GM19238 (cell line): Measurements from ENCODE around the gene C12orf56.

Experiments
- DNase-seq: peaks from one replicate; pipeline ENCODE4 v3.0.0; 2011; ENCODE audit warnings: low spot score; ENCODE audit not compliant: insufficient read length

The C12orf56 gene

DNA sequence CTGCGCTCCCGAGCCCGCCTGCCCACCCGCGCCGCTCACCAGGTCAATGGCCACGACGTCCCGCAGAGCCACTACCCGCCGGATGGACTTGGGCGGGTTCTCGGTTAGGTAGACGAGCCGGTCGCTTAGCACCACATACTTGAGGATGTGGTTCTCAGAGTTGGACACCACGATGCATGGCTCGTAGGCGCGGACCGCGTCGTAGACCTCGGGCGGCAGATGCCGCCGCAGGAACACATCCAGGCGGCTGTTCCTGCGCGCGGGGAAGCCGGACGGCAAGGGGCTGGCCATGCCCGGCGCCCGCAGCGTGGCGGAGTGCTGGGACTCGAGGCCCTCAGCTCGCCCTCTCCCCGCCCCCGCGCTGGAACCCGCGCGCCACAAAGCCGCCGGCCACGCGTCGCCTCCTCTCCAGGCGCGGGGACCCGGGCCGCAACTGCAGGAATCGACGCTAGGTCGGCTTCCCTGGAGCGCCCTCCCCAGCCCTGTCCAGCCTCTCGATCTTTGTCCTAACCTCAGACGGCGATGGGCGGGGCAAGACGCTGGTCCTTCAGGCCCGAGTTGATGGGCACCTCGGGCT is at the start of gene C12orf56:
Gene C12orf56, minus strand, starts transcription at position 484 of the 577 bp plus-strand sequence. Its CDS starts 193 bp downstream, at position 291.
- no peak for DNase-seq

GRCh38 chr12:64440100-64440499 is 49.5 kb upstream of the C12orf56 start:
- no peak for DNase-seq

- DNase-seq: no peak
Measured at GRCh38 chr12:64433915-64434314, 43.4 kb upstream of the C12orf56 start.

DNA sequence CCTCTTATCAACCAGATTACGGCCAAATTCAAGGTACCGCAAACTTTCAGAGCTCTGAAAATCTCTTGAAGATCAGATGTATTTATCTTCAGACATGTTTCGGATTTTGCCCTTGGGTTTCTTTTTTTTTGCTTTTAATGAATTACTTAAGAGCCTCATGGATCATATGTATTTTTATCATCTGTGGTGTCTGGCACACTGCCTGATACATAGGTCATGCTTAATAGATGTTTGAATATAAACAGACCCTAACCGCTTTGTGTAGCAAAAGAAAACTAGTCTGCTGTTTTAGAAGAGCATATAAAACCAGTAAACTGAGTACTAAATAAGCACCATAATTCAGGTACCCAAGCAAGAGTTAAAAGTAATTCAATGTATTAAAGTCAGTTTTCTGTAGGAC is 41.2 kb upstream of the C12orf56 start:
- no peak for DNase-seq

DNA sequence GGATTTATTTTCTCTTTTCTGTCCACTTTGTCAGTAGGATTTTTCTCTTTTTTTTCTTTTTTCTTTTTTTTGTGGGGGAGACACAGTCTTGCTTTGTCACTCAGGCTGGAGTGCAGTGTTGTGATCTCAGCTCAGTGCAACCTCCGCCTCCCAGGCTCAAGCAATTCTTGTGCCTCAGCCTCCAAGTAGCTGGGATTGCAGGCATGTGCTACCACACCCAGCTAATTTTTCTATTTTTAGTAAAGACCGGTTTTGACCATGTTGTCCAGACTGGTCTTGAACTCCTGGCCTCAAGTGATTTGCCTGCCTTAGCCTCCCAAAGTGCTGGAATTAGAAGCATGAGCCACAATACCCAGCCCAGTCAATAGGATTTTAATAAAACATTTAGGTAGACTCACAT is 40.3 kb upstream of the C12orf56 start:
- DNase-seq: no peak

- no peak for DNase-seq
Measured at GRCh38 chr12:64428956-64429355, 38.4 kb upstream of the C12orf56 start.

DNA sequence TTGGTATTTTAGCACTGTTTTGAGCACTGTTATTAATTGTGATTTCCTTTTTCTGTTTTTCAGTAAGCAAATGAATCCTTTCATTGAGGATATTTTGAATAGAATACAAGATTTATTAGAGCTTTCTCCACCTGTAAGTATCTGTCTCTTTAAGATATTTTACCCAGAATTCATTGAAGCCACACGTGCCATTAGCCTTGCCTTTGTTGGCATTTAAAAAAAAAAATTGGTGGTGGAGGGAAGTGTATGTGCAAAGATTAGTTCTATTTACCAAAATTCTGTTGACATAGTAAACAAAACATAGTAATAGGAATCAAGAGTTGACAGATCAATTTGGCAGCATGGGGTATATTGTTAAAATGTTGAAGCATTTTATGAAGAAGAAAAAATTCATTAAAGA is 37.4 kb upstream of the C12orf56 start:
- no peak for DNase-seq

DNA sequence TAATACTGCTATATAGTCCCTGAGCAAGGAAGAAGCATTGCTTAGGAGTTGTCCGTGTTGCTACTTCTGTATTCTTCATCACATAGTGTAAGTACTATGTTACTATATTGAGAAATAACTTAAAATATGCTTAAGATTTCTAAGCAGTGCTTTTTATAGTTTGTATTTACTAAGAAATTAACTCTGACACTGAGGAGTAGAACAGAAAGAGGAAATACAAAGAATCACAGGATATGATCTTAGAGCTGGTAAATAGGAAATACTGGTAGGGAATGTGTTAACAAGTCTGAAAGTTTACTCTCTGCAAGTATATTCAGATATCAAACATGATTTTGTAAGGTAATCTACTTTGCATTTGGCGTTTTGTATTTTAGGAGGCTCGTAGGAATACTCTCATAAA is 29.1 kb upstream of the C12orf56 start:
- DNase-seq: no peak

GRCh38 chr12:64418209-64418608 is 27.7 kb upstream of the C12orf56 start:
- no peak for DNase-seq

GRCh38 chr12:64413884-64414283 is 23.3 kb upstream of the C12orf56 start:
- no peak for DNase-seq

GRCh38 chr12:64412459-64412858 is 21.9 kb upstream of the C12orf56 start:
- DNase-seq: no peak

DNA sequence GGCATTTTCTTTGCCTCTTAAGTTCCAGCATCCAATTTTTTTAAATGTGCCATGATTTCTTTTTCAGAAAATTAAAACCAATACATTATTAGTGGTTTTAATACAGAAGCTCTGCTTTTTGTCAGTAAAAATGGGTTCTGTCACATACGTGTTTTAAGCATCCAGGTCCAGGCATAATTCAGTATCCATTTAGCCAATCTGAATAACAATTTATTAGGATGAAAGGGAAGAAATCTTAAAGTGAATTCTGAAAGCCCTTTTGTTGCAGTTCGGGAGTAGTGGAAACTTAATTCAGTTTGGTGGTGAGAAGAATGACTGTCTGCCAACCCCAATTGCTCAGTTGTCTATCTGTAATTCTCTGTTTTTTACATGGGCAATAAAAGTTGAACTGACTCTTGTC is 20.9 kb upstream of the C12orf56 start:
- DNase-seq: no peak

DNA sequence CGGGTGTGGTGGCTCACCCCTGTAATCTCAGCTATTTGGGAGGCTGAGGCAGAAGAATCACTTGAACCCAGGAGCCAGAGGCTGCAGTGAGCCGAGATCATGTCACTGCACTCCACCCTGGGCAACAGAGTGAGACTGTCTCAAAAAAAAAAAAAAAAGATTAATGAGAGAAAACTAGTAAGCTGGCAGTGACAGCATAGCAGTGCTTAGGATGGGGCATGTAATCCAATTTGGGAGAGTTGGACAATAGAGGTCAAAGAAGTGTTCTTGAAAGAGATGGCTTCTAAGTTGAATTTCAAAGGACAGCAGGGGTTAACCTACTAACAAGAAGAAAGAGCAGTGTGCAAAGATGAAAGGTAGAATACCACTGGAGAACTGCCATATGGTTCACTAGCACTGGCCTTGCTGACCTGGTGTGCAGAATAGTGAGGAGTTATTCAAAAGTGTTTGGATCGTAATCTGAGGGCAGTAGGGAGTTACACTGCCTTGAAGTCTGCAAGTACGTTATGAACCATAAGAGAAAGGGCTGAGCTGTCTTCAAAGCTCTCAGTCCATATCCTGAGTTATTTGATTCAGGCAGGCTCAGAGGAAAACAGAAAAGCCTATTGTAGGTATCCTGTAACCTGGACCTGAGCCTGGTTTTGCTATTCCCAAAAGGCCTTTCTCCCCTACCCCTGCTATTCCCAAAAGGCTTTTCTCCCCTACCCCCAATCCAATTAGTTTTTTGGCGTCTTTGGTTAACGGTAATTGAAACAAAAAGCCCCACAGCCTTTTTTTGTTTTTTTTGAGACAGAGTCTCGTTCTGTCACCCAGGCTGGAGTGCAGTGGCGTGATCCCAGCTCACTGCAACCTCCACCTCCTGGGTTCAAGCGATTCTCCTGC is 17.0 kb upstream of the C12orf56 start:
- no peak for DNase-seq

GRCh38 chr12:64404470-64405256 is 14.1 kb upstream of the C12orf56 start:
- peak; percentile 42 for DNase-seq

GRCh38 chr12:64403707-64404469 is 13.3 kb upstream of the C12orf56 start, which contains the start of gene XPOT:
XPOT (plus strand) TSS chr12:64404392; CDS start chr12:64410036, 5,644 bp downstream.
- DNase-seq: peak; percentile 94

DNA sequence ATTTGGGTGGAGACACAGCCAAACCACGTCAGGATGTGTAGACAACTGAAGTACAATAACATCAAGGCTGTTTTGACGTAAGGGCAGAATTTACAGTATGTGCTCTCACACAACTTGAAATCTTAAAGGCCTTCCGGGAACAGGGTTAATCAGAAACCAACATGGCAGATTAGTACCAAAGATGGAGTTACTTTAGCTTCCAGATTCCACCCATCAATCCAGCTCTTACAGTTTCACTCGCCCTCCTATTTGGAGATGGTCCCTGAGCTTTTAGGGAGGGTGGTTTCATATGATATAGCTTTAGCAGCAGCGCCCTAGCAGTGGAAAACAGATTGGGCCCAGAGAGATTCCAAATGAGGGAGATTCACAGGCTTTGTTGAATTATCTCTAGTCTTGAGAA is 11.6 kb upstream of the C12orf56 start:
- no peak for DNase-seq

DNA sequence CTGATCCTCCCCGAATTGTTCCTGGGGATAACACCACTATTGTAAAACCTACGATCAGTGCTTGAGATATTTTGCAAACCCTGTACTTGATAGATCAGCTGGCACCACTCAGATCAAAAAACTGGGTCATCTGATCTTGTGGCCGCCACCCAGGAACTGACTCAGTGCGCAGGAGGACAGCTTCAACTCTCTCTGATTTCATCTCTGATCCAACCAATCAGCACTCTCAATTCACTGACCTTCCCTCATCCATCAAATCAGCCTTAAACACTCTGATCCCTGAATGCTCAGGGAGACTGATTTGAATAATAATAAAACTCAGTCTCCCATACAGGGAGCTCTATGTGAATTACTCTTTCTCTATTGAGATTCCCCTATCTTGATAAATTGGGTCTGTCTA is 9.5 kb upstream of the C12orf56 start:
- DNase-seq: no peak

DNA sequence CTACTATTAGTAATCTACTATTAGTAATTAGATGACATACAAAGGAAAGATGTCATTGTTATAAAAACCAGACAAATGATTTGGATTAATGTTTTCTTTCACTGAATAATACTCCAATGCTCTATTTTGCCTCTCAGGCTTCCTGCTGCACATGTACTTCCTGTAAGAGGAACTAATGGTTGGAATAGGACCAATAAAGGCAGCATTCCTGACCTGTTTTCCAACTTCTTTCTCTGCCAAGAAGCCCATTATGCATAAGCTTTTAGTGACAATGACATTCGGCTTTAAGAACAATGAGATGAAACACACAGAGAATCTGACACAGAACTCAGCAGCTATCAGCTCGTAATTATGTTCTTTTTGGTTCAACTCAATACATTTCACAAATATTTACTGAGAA is 5.2 kb upstream of the C12orf56 start:
- DNase-seq: no peak

DNA sequence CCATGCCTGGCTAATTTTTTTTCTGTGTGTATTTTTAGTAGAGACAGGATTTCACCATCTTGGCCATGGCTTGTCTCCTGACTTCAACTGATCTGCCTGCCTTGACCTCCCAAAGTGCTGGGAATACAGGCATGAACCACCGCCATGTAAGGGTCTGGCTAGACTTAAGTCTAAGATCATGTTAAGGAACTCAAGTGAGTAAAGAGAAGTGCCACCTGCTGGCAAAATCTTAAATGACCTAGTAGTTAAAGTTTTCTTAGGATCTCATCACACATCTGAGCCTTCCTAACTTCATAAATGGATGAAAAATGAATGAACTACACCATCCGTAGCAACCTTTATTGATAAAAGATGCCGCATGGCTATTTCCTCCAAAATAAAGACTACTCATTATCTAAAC is 1.7 kb upstream of the C12orf56 start:
- no peak for DNase-seq

- no peak for DNase-seq
Measured at GRCh38 chr12:64389154-64389553, 1.4 kb downstream of the C12orf56 start.

DNA sequence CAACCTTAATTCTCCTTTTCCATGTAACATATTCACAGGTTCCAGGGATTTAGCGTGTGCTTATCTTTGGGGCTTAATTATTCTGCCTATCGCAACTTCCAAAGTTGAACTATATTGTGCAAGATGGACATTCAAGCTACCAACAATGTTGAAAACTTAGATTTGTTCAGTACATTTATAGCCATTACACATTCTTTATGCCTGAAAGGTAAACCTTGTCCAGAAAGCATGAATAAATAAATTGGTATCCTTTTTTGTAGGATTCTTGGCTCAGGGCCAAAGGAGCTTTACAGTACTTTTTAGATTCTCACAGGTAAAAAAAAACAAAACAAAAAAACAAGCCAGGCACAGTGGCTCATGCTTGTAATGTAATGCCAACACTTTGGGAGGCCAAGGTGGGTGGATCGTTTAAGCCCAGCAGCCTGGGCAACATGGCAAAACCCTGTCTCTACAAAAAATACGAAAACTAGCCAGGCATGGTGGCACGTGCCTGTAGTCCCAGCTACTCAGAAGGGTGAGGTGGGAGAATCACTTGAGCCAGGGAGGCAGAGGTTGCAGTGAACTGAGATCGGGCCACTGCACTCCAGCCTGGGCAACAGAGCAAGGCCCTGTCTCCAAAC is 3.3 kb downstream of the C12orf56 start:
- DNase-seq: no peak
